Activated CD4-positive, alpha-beta T cell treated with anti-CD3 and anti-CD28 coated beads, Interleukin-10, Interleukin-2, amounts not matched to agents 100 ng/mL and 50 ng/mL, durations not matched to agents 16 hours and 8 hours (primary cell): ENCODE data around the gene ADPRH.
"Not testable (repeated sequence)": the region's sequence is repeated elsewhere in the genome, so short reads cannot be mapped to it uniquely, and the experiment has no call there.

Experiments used
- DNase-seq: peaks from one replicate; pipeline ENCODE4 v3.0.0-alpha.2; 2020

The ADPRH gene

DNA sequence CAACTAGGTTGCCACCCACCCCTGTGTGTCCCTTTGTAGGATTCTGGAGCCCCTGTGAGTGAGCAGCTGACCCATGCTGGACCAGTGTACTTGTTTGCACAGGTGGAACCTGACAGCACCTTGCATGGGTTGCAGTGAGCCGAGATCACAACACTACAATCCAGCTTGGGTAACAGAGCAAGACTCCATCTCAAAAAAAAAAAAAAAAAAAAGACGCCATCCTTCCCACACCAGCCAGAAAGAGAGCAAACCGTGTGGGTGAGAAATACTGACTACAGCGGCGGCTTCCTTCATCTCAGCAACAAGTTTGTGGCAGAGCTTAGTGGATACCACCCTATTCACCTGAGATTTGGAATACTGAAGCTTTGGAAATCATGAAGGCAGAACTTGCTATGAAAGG, 19.1 kb upstream of the ADPRH start:
- no peak for DNase-seq

DNA sequence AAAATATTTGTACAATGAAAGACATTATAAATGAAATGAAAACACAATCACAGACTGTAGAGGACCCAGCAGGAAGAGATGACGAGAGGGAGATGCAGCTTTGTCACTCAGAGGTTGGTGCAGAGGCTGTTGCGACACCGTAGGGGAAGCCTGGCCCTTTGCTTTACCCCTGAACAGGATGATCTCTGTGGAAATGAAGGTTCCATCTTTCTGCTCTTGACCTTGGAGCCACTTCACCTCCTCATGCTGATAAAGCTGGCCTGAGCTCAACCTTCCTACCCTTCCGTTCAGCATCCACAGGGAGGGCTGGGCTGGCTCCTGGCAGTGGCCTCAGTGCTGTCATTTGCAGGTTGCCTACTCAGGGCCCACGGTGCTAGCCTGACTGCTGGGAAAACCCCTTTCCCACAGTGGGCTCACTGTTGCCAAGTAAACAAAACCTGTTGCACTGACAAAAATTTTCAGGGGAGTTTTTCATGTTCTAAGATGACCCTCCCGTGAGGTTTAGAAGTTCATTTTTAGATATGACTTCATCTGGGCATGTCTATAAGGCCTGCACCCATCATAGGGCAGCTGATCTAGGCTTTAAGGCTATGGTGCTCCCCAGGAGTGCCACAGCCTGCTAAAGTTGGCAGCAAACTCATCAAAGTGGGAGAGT, 16.9 kb upstream of the ADPRH start:
- peak; percentile 80 for DNase-seq

GRCh38 chr3:119563334-119563733, 16.0 kb upstream of the ADPRH start:
- not testable (repeated sequence) for DNase-seq

- no peak for DNase-seq
Measured at GRCh38 chr3:119569156-119569555, 10.1 kb upstream of the ADPRH start.

- no peak for DNase-seq
Measured at GRCh38 chr3:119570229-119570628, 9.1 kb upstream of the ADPRH start.

DNA sequence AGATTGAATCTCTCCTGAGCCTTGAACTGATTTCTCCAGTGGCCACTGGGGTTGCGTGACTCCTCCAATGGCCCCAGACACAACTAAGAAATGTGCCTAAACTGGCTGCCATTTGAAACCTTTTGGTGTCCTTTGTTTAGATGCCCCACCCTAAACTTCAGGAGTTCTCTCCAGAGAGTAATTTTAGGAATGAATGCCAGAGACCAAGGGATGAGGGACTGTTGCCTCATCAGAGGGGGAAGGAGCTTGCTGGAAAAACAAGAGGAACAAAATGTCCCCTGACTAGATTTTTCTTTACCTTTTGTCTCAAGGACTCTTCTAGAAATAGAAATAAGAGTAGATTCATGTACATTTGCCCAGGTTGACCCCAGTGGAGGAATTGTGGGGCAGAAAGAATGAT, 8.1 kb upstream of the ADPRH start:
- no peak for DNase-seq

- no peak for DNase-seq
Measured at GRCh38 chr3:119571688-119572087, 7.6 kb upstream of the ADPRH start.

DNA sequence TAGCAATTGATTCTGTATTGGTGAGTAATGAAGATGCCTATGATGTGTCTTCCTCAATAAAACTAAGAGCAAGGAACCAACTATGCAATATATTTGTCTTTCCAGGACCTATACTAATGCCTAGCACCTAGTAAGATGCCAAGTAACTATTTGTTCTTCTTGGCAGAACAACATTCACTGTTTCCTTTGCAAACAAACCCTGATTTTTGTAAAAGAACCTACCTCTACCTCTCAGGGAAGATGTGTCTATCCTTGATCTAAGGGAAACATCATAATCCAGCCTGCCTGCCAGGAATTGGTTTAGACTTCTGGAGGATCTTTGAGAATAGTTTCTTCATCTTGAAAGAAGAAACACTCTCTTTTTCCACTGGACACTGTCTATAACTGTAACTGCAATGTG, 3.8 kb upstream of the ADPRH start:
- DNase-seq, result no peak

DNA sequence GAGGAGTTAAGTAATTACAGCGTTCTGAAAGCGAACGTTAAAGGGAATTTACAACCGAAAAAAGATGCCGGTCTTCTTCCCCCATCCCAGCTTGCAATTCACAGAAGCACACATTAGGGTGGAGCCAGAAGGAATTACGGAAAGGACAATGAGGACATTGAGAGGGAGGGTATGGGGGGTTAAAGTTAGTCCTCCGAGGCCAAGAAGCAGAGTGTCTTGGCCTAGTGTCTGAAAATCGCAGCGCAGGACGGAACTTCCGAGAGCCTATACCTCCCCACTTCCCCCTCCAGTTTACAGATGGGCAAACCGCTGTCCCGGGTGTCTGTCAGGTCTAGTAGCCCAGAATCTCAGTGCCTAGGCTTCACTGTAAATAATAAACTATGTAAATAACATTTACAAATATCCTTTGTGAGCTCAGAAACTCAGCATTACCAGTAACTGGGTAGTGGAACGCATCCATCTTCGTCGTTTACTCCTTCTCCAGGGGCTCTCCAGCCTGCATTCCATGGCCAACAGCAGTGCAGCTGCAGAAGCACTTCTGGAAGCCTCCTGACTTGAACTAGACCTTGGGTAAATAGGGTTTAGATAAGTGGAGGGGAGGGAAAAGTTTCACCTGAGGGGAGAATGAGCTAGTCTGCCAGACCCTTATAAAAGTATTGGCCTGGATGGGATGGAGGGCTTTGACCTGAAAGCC, 922 bp downstream of the ADPRH start:
- peak; percentile 37 for DNase-seq

GRCh38 chr3:119582178-119582577, 2.9 kb downstream of the ADPRH start:
- DNase-seq, result peak; percentile 71

DNA sequence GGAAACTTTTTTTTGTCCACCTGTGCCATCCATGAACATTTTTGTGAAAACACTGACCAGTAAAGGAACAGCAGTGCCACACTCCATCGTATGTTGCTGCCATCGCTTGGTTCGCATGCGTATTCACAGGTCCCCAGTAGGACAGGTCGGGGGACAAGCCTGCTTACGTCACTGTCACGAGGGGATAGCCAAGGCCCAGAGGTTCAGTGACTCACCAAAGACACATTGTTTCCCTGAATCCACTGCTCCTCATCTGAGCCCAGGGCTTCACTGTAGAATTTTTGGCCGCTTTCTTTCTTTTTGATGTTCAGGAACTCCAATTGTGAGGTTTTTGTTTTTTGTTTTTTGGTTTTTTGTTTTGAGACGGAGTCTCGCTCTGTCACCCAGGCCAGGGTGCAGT, 5.9 kb downstream of the ADPRH start:
- DNase-seq, result no peak

GRCh38 chr3:119585856-119586570, 6.7 kb downstream of the ADPRH start:
- DNase-seq, result no peak

DNA sequence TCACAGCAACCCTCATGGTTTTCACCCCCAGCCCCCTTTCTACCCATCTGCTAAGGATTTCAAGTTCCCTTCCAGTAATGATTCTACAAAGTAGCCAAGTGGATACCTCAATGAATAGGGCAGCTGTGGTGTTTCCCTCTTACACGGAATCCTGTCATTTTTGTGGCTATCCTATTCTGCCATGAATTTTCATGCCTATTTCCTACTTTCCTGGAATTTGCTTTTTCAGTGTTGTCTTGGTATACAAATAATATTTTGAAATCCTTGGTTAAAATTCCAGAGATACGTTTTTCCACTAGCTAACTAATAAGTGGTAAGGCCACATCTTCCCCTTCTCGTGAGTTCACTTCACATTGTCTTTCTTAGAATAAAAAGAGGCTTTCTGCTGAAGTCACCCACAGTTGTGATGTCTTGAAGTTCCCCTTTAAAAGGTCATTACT, 7.5 kb downstream of the ADPRH start:
- no peak for DNase-seq

DNA sequence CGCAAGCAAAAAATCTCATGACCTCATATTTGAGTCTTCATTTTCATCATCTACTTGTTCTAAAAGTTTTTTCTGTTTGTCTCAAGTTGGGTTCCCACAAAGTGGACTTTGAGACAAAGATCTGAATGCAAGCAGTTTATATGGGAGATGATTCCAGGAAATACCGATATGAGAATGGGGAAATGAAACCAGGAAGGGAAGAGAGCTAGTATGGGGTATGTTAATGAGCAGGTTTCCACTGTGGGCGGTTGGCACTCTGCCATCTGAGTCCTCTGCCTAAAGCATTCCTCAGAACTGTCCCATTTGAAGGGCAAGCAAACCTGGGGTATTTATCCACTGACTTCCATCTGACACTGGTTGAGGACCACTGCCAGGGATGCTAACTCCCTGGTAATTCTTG, 8.8 kb downstream of the ADPRH start:
- DNase-seq, result no peak

DNA sequence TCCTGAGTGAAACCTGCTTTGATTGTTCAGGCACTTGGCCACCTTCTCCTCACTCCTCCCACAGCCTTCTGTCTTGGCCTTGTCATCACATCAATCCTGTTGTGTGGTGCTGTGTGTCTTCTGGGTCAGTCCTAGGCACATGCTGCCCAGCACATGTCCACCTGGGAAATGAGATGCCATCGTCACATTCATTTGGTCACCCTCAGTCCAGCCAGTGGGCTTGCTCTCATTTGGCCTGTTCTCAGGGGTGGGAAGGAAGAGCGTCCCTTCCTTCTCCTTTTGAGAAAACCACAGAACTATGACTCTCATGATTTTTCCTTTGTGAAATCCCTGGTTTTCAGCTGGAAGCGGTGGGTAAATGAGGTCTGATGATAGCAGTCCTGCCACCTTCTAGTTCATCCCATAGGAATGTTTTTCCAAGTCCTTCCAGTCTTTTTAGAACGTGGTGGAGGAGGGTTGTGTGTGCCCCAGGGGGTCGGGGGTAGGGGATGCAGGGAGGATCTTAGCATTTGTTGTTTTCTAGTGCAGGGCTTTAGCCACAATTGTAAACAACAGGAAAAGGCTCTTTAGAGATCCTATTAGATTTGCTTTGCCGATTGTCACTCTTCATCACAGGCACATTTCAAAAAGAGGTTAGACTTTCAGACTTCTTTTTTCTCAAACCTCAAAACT, 9.9 kb downstream of the ADPRH start:
- DNase-seq, result no peak

- no peak for DNase-seq
Measured at GRCh38 chr3:119590706-119591105, 11.4 kb downstream of the ADPRH start.

DNA sequence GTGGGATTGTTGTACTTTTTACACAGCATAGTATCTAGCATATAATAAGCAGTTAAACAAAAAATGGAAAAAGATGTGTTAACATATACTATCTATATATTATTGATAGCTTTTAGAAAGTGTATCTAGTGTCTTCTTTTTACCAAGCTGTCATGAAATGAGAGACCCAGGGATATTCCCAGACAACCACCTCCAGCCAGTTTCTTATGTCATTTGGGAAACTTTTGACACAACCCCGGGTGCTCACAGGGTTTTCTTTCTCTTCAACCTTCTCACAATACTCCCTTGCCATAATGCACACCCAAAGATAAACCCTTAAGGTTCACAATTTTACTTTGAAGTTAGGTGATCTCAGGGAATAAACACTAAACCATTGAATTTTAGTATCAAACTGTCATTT, 13.6 kb downstream of the ADPRH start:
- no peak for DNase-seq

- no peak for DNase-seq
Measured at GRCh38 chr3:119594066-119594465, 14.8 kb downstream of the ADPRH start.

DNA sequence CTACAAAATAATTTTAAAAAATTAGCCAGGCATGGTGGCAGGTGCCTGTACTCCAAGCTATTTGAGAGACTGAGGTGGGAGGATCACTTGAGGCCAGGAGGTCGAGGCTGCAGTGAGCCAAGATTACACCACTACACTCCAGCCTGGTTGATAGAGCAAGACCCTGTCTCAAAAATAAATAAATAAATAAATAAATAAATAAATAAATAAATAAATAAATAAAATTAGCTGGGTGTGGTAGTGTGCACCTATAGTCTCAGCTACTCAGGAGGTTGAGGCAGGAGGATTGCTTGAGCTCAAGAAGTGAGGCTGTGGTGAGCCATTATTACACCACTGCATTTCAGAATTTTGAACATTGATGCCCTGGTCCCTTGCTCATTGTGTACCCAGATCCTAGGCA, 15.6 kb downstream of the ADPRH start:
- not testable (repeated sequence) for DNase-seq

DNA sequence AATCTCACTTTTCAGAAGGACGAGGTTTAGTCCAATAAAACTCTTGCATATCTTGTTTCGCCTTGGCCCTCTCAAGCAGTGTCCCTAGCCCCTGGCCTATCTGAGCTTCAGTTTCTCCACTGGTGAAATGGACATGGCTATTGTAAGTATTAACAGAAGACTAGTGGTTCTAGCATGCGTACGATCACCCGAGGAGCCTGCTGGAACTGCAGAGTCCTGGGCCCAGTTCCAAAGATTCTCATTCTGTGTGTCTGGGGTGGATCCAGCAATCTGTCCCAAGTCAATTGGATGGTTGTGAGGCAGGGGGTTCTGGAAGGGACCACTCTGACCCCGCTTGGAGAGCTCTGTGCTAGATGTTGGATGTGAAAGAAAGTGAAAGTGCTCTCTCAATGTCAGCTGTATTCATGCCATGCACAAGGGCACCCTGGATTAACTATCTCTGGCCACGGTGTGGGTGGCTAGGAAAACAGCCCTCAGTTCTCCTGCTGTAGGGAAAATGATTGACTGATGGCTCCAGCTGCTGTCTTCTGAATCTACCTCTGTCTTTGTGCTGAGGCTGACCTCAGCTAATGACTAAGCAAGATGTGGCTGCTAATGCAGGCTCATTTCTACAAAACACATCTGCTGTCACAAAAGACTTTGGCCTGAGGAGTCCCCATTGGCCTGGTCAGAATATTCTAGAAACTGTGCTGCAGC, 16.5 kb downstream of the ADPRH start:
- peak; percentile 13 for DNase-seq

GRCh38 chr3:119596398-119596797, 17.1 kb downstream of the ADPRH start:
- no peak for DNase-seq

DNA sequence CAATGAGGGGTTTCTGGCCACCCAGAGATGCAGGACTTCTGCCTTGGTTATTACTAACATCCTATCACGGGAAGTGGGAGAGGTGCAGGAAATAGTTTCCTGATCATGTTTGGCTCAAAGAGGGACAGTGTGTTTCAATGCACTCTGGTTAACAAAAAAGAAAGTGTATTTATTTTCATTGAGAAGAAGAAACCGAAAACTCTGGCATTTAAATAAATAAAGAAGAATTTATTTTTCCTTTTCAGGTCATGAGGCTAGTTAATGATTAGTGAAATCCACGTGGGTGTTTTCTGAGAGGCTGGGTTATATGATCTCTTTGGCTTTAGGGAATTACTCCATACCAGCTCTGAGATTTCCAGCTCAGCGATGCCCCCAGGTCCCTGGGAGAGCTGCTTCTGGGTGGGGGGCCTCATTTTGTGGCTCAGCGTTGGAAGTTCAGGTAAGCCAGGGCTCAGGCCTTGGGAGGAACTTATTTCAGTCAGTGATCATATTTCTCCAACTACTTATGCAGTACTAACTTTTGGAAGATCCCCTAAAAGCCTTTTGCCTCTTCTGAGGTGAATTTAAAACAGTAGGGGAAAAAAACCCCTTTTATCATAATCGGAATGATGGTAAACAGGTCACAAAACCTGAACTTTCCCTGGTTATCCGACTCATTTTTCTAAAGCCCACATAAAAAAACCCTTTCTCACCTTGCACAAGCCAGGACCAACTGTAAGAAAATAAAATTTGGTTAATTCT, 18.4 kb downstream of the ADPRH start, which contains the start of gene PLA1A:
Gene PLA1A (plus strand): TSS at position 338 of the 741 bp plus-strand sequence. CDS start 29 bp downstream, at position 367.
- DNase-seq, result peak; percentile 10
